Measurements from ENCODE around the gene RBKS. TPM values are rescaled to one million over a fixed set of nuclear protein-coding genes. Genes with fewer than 3 reads are reported as not detected.
A peak's percentile ranks its signal among the peaks of the same experiment; 100 is the strongest.

RBKS gene
- total and polyA plus RNA-seq, 12 donors: 0.88 to 9.1 (median 5.0) TPM

DNA sequence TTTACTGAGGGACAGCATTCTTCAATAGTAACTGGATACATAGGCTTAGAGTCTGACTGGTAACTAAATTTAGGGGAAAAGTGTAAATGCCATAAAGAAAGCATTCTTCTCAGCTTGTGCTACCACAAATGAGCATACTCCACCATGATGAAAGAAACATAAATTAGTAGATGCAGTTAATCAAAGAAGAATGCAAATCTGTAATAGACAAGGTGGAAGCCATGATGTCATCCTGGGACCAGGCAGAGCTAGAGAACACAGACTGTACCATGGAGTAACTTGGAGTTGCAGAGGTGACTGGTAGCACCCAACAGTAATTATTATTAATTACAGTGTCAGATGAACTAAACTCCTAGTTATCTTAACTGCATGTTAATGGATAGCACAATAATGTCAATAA lies 51.7 kb downstream of the RBKS start:
- TF ChIP-seq CTCF (IDR thresholded peaks at IDR 0.05): no peak
- no peaks in the 10 kb centered on the region for H3K9me3 ChIP-seq
- no peaks in the 10 kb centered on the region for H3K36me3 ChIP-seq
- peaks cover 0 to 6% (median 0%) of the 10 kb centered on the region in 9 donors for H3K4me1 ChIP-seq
- H3K27ac ChIP-seq: no peak overlapping the region
- H3K27me3 ChIP-seq: no peaks in the 10 kb centered on the region
- no peak overlapping the region for H3K4me3 ChIP-seq
- DNase-seq: no peak
- intact Hi-C loops (cut with DNase I): no loop called here
- no peak for ATAC-seq

DNA sequence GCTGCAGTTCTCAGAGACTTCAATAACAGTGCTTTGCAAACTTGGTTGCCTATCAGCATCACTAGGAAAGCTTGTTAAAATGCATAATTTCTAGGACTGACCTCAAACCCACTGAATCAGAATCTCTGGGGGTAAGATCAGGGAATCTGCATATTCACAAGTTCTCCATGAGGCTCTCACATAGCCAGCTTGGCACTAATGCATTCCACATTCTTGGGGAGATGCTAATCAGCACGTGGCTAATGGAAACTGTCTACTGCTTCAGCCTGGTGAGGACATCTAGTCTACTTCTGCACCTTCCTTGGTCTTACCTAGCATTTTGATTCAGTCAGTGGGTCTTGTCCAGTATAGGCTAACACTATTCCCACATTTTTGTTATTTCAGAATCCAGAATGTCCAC lies 56.3 kb downstream of the RBKS start:
- WGBS, 2 donors: 44 to 49% methylated on average over 1 of the region's 1 CpG
- intact Hi-C loops (cut with DNase I): no loop called here
- Histone ChIP-seq H3K27me3 (no peaks in the 10 kb centered on the region), H3K4me3 (no peak overlapping the region), H3K4me1 (peaks cover 0 to 17% (median 0%) of the 10 kb centered on the region in 9 donors), H3K36me3 (no peaks in the 10 kb centered on the region), H3K27ac (no peak overlapping the region), H3K9me3 (peaks cover 0 to 4% (median 0%) of the 10 kb centered on the region in 11 donors)
- no peak for ATAC-seq
- DNase-seq: no peak
- no peak for TF ChIP-seq CTCF (IDR thresholded peaks at IDR 0.05)

DNA sequence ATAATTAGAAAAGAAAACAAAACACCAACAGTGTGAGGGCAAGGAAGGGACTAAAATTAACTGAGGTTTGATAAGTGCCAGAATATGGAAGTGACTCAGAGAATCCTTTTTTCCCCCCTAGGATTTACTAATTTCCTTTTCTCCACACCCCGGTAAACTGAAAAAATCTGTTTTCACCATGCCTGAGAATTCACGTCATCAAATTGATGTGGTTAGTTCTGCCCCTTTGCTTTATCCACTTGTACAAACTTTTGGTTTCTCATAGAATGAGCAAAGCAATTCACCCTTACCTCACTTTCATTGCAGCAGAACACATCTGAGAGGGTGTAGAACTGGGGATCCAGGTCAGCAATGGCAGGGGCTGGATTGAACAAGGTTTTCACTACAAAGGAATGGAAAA lies 57.8 kb downstream of the RBKS start:
- 42 to 63% methylated on average over 2 of the region's 2 CpGs for WGBS, 2 donors

DNA sequence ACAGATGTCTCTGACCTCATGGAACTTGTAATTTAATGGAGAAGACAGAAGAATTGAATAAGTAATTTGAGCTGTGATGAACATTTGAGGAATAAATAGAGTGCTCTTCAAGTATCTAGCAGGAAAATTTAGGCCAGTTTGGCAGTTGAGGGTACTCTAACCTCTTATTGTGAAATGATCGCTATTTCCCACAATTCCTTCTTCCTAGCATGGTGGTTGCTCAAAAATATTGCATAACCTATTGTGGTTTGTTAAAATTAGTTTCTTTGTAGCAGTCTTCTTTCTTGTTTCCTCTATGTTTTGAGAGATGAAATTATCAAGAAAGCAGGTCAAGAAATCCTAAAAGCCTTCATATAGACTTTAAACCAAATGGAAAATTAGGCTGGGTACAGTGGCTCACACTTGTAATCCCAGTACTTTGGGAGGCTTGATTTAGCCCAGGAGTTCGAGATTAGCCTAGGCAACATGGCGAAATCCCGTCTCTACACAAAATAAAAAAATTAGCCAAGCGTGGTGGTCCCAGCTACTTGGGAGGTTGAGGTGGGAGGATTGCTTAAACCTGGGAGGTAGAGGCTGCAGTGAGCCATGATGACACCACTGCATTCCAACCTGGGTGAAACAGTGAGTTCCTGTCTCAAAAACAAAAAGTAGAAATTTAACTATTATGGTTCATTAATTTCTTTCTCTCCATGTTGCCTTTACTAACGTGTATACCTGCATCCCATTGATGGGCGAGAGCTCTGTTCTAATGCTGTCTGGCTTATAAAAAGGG lies 58.7 kb downstream of the RBKS start:
- DNase-seq (no peak), ATAC-seq (no peak)
- Histone ChIP-seq H3K27me3 (no peaks in the 10 kb centered on the region), H3K9me3 (peaks cover 0 to 4% (median 0%) of the 10 kb centered on the region in 11 donors), H3K4me3 (peak overlapping the region in 1 of 10 donors; percentile 20), H3K36me3 (no peaks in the 10 kb centered on the region), H3K27ac (peak overlapping the region in 1 of 10 donors; percentile 83), H3K4me1 (peaks cover 0 to 17% (median 0%) of the 10 kb centered on the region in 9 donors)
- WGBS, 2 donors: 92 to 93% methylated on average over 7 of the region's 7 CpGs
- TF ChIP-seq CTCF (IDR thresholded peaks at IDR 0.05): no peak
- intact Hi-C loops (cut with DNase I): no loop called here

More for the DNA sequence above, 57.8 kb downstream of the RBKS start:
- intact Hi-C loops (cut with DNase I): no loop called here
- H3K36me3 ChIP-seq: no peaks in the 10 kb centered on the region
- no peak overlapping the region for H3K4me3 ChIP-seq
- ATAC-seq (peak in 1 of 8 donors; percentile 42), DNase-seq (no peak)
- no peak for TF ChIP-seq CTCF (IDR thresholded peaks at IDR 0.05)
- H3K27me3 ChIP-seq: no peaks in the 10 kb centered on the region
- H3K27ac ChIP-seq: peak overlapping the region in 1 of 10 donors; percentile 83
- peaks cover 0 to 17% (median 0%) of the 10 kb centered on the region in 9 donors for H3K4me1 ChIP-seq
- peaks cover 0 to 4% (median 0%) of the 10 kb centered on the region in 11 donors for H3K9me3 ChIP-seq

Data from heart right ventricle (tissue), 16 donors.